ENCODE measurements around the gene P2RY14.
A peak's percentile ranks its signal among the peaks of the same experiment; 100 is the strongest.
"Not testable (repeated sequence)": the region's sequence is repeated elsewhere in the genome, so short reads cannot be mapped to it uniquely, and the experiment has no call there.

Gene P2RY14

DNA sequence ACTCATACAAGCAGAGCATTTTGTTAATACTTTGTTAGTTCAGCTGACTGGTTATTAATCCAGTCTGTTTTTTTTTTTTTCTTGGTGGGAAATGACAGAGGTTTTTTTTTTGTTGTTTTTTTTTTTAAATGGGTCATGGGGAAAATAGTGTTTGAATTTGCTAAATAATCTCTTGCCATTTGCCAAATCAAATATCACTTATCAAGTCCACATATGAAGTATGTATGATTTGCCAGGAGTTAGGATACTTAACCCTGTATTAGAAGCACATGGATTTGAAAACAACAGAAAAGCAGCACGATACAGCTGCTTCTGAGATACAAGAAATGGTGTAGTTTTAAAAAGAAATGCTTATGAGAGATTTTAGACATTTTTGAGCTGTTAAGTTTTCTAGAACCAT, 21.6 kb downstream of the P2RY14 start:
- no peak for DNase-seq

DNA sequence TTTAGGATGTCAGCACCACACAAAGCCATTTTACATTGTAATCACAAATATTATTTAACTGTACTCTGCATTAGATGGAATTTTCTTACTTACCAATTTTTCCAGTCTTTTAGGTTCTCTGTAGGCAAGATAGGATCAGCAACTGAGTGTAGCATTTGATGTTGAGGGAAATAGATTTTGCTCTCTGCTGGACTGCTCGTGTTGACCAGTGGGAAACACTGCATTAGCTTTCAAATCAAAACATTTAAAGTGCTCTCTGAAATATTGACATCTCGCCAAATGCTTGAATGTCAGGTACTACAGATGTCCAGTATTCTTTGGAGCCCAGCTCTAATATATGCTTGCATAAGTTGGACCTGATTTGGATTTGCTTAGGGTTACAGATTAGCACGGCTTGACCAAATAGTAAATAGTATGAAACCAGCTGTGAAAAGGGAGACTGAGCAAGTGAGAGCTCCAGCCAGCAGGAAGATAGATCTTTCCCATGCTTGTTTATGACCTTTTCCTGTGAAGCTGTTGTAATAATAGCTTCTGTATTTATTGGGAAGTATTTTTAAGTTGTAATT, 29.5 kb downstream of the P2RY14 start:
- no peak for DNase-seq

DNA sequence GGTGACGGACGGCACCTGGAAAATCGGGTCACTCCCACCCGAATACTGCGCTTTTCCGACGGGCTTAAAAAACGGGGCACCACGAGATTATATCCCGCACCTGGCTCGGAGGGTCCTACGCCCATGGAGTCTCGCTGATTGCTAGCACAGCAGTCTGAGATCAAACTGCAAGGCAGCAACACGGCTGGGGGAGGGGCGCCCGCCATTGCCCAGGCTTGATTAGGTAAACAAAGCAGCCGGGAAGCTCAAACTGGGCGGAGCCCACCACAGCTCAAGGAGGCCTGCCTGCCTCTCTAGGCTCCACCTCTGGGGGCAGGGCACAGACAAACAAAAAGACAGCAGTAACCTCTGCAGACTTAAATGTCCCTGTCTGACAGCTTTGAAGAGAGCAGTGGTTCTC, 36.3 kb downstream of the P2RY14 start:
- DNase-seq = not testable (repeated sequence)

DNA sequence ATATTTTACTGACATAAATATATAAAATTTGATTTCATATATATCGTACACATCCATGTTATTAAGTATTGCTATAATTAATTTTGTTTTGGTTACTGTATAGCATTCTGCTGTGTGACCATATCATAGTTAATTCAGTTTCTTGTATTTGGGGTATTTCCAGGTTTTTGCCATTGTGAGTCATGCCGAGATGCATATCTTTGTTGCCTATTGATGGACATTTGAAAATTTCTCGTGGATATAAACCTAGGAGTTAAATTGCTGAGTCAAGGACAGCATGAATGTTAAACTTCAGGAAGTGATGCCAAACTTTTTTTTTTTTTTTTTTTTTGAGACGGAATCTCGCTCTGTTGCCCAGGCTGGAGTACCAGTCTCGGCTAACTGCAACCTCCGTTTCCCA, 41.6 kb downstream of the P2RY14 start:
- no peak for DNase-seq

DNA sequence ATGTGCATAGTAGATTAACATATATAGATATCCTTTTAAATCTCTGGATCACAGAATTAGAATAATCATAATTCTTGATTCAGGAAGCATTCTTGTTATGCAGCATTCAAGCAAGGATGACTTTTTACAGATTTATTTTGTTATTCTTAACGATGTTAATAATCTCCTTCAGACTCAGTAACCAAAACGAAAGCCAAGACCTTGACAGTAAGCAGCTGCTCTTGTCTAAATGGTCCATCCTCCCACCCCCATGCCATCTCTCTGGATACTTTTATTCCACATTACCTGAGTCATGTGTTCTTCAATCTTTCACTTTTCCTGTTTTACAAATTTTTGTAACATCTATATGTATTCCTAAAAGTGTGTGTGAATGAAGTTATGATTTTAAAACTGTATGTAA, 42.0 kb downstream of the P2RY14 start:
- no peak for DNase-seq

DNA sequence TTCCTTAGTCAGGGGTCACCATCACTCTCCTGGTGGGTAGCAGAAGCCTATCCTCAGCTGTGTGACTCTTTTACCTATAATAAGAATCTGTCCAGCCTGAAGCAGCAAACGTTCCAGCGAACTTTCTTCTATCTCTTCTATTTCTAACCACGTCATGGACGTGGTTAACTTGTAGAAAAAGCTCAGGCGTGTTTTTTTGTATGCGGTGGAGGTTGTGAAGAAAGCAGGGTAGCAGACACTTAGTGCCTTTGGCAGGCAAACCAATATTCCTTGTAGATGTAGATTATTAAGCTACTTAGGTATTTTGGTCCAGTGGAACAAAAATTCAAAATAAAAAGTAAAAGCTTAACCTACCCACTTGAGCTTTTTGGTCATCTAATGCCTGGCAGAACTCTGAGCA, 43.5 kb downstream of the P2RY14 start:
- no peak for DNase-seq

DNA sequence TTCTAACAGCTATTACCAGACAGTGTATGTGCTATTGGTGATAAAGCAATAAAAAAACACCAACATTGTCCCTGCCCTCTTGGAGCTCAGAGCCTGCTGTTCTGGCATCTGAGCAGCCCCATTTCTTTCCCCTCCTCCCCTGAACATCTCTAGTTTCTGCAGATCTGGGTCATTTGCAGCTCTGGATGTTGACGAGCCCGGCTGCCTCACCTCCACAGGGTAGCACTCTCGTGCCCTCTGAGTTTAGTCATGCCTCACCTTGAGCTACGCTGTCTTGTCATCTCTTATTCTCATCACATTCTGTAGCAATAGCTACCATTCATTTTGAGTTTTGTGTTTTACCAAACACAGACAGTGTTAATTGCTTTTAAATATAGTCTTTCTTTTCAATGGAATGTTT, 45.4 kb downstream of the P2RY14 start:
- no peak for DNase-seq

DNA sequence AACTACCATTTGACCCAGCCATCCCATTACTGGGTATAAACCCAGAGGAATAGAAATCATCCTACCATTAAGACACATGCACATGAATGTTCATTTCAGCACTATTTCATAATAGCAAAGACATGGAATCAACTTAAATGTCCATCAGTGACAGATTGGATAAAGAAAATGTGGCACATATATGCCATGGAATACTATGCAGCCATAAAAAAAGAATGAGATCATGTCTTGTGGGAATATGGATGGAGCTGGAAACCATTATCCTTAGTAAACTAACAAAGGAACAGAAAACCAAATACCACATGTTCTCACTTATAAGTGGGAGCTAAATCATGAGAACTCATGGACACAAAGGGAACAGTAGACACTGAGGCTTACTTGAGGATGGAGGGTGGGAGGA, 45.9 kb downstream of the P2RY14 start:
- not testable (repeated sequence) for DNase-seq

DNA sequence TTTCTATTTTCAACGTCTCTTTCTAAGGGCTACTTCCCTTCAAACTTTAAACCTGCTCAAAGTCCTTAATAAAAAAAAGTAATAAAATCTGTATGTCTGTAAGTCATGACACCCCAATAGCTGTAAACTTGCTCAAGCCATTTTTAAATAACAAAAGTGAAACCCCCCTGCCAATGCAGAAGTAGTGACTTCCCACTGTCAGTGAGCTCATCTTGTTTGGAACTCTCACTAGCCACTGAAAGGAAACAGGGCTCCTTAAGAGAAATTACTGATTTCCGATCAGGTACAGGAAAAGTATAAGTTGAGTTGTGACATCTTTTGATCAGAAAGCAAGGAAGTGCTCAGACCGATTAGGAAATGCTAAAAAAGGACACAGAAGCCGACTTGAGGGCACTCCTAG, 47.7 kb downstream of the P2RY14 start:
- no peak for DNase-seq

DNA sequence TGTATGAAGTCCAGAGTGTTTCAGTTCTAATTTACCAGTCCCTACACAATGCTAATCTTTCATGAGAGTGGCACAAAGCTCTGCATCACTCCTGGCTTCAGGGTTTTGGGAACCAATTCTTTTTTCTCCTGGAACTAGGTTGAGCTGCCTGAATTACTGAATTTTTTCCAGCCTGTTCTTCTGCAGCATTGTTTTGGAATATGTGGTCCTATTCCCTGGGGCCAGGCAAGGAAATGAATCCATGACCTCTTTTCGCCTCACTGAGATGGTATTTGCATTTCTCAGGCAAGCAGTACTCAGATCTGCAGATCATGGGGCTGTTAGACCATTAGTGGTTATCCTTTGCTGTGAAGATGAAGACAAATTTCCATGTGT, 49.7 kb downstream of the P2RY14 start:
- no peak for DNase-seq

DNA sequence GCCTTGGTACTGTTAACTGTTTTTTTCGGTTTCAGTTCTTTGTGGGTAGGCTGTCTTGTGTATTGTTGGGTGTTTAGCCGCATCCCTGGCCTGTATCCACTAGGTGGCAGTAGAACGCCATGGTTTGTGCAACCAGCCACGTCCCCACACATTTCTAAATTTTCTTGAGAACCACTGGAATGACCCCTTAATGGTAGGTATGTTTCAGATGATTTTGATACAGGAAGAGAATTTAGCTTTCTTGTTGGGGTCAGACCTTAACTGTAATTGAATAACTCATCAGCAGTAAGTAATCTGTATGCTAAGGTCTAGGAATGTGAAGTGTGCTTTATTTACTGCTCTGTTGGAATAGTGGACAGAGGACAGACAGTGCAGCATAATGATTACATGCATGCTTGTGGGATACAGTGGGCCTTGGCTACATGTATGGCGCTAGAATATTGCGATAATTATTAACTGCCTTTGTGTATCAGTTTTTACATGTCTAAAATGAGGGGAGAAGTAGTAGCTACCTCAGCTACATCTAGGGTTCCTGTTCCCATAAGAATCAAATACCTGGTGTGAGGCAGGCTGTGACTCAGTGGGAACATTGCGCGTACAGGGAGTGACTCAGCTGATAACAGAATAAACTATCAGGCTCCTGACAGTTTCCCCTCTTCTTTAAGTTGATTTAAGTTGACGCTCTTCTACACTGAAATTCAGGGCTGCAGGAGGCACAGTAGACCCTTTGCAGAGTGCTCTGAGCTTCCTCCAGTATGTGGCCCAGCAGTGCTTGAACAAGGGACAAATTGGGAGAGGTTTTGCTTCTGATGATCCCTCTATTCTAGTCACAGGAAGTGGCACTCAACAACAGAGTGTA, 50.3 kb downstream of the P2RY14 start:
- DNase-seq = peak; percentile 58

DNA sequence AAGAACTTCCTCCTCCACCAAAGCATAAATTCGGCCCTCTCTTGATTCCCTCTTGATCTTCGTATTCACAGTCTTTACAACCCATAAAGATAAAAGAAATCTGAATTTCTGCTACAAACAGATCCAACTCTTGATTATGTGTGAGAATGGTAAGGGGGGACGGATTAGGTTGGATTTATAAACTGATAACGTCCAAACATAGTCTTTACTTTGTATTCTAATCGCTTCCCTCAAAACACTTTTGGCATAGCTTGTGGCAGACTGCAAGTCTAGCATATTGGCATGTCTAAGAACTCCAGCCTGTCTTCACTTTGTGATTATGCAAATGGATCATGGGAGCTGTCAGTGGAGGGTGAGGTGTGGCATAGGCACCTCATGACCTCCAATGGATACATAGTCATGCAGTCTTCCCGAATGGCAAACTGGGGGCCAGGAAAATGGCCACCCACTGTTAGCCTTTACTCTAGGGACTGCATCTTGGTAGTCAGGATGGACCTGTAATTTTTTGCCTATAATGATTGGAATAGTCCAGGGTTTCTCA, 51.0 kb downstream of the P2RY14 start:
- DNase-seq = no peak

DNA sequence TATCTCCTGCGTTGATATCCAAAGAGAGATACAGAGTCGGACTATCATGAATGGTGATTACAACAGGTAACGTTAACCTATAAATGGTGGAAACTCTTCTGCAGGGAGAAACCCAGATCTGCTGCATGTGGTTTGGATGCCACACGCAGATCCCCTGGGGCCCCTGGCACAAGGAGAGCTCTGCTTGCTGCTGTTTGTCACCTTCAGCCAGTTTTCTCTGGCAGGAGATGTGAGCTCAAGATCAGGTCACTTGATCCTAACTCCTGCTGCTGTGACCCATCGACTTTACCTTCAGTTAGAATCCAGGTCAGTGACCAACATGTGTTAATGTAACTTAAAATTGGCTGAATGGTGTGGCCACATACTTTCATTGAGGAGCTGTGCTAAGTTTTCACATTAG, 51.5 kb downstream of the P2RY14 start:
- no peak for DNase-seq

DNA sequence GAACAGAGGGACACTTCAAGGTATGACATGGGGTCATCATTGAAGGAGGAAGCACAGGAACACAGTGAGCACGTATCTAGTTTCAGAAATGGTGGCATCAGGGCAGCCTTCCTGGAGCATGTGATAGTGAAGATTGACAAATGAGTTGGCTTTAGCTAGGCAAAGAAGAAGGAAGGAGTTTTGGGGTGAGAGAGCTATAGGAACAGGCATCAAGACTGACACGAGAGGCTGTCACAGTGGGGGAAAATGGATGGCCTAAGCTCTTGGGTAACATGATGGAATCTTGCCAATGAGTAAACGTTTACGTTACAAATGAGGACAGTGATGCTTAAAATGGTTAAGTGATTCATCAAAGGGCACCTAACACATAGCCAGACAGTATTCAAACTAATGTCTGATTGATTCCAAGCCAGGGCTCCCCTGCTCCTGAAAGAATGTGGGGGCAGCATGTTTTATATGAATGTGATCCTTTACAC, 52.2 kb downstream of the P2RY14 start:
- DNase-seq = no peak

DNA sequence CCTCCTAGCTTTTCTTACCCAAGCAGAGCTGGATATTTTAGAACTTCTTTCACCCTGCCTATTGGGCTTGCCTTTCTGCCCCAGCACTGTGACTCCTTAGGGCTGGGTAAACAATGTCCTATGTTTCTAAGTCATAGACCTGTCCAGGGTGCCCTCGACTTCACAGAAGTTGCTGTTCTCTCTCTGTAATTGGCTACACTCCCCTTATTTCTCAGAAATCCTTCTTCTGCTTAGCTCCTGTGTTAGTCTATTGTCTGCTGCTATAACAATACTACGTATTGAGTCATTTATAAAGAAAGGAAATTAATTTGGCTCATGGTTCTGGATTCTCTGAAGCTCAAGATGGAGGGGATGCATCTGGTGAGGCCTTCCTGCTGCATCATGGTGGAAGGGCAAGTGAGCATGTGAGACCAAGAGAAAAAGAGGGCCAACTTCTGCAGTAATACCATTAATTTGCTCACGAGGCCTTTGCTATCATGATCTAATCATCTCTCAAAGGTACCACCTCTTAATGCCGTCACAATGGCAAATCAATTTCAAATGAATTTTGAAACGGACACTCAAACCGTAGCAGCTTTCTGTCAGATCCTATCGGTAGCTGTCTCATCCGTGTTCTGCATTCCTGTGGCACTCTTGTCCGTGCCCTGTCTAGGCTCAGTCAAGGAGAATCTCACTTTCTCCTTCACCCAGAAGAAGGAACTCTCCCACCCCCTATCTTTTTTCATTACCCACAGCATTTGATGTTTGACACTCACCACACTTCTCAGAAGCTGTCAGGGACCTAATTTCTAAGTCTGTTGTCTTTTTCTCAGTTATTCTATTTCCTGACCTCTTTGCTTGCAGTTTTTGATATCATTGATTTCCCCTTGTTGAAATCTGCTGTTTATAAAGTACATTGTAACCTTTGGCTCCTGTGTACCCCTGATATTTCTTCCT, 53.0 kb downstream of the P2RY14 start:
- no peak for DNase-seq

DNA sequence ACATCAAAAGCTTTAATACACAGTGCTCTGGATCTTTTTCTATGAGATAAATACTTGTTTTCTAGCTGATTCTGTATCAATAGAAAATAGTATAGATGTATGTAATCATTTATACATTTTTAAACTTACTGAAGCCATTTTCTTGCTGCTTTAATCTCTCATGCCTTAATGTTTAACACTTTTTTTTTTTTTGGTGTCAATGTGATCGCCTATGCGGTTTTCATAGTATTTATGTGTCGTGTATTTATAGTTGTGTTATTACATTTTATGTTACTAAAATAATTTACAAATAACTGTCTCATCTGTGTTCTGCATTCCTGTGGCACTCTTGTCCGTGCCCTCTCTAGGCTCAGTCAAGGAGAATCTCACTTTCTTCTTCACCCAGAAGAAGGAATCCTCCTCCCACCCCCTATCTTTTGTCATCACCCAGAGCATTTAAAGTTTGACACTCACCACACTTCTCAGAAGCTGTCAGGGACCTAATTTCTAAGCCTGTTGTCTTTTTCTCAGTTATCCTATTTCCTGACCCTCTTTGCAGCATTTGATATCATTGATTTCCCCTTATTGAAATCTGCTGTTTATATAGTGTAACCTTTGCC, 54.0 kb downstream of the P2RY14 start:
- DNase-seq = no peak

DNA sequence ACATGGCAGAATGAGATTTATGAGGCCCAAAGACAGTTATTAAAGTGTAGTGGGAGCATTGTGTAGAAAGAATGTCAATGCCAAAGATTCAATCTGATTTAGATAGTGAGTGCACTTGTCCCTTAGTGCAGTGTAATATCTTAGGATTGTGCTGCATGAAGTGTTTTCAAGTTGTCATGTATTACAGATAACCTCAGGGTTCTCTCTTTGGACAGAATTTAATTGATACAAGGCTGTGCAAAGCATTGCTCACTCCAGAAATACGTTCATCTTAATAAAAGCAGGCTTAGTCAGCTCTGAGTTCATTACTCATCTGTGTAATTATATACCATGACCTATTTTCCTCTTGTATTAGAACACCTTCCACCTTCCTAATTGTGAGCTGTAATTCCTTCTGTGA, 59.3 kb downstream of the P2RY14 start:
- DNase-seq = no peak

DNA sequence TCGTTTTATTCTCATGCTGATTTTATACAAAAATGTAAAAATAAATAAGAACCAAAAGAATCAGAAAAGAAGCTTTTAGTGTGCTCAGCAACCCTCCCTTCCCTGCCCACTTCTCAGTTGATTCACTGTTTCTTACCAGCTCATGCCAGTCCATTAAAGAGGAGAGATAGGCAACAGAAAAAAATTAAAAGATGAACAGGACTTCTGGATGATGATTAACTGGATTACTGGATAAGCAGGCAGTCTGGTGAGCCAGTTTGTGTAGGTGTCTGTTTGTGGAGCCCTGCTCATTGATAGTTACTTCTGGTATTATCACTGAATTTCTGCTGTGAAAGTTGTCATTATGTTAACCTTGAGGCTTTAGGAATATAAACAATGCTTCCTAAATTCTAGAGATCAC, 60.2 kb downstream of the P2RY14 start:
- DNase-seq = no peak

DNA sequence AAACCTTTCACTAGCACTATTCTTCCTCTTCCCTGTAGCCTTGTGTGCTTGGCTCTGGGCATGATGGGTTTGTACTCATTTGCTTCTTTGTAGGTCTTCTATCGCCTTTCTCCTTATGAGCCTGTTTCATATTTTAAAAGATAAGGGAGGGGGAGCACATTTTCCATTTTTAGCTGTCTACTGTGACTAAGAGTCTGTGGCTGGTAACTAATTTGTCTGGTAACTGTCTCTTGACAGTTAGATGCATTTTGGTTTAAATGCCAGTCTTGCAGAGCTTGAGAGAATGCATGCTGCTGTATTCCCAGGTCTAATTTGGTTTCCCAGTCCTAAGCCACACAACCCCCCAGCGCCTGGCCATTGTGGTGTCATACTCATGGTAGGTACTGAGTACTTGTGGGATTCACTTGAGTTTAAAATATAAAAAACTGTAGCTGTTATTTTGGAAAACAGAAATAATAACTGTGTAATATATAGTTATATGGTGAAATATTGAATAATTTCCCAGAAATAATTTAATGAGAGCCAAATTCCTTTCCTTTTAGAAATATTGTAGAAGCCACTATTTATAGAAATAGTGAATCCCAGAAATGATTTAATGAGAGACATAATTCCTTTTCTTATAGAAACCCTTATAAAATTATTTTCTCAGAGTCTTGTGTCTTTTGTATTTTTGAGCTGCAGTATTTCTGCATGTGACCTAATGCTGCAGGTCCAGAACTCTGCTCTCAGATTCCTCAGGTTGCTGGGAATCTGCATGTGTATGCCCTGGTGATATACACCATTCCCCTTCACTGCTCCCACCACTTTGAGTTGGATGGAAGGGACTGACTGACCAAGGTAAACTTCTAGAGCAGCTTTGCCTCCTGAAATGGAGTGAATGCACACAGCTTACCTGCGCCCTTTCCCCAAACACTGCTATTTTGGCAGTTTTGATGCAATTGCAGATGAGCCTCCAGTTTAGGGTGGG, 61.4 kb downstream of the P2RY14 start:
- no peak for DNase-seq

DNA sequence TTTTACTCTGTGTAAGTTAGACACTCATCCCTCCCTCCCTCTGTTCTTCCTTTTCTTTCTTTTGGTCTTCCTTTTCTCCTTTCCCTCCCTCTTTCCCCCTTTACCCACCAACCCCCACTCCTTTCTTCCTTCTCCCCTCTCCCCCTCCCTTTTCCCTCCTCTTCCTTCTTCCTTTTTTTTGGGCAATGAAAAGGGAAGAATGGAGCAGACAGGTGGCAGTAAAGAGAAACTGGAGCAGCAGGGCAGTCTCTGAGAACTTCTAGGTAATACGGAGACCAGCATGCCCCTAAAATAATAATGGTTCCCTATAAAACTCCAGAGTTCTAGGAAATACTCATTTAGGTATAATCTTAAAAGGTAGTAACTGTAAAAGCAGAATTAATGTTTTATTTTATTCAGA, 63.9 kb downstream of the P2RY14 start:
- no peak for DNase-seq

DNA sequence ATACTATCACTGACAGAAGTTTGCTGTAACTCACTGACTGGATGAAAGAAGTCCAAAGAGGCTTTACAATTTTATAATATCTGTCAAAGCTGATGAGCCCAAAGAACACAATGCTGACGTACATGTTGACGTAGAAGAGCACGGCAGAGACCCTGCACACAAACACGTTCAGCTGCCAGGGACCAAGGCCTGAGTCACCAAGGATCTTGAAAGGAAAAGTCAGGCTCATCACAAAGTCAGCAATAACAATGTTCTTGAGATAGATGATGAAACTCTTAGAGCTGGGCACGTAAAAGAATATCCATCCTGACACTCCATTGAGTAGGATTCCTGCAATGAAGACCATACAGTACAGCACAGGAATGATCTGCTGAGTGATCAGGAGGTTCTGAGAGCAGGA, 64.5 kb downstream of the P2RY14 start:
- DNase-seq = no peak

DNA sequence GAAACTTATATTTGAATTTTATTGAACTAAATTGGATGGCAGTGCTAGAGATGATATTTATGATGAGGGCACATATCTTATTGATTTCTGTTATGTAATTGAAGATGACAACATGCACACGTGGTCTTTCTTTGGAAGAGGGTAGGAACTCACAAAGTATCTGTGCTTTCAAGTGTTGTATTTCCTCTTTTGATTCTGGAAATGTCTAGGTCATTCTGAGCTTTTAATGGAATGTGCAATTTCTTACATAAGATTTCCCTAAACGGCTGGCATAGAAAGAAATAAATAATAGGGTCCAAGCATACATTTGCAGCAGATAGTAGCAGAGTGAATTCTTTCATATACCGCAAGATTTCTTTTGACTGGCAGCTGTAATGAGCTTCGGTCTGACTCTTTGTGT, 65.2 kb downstream of the P2RY14 start:
- no peak for DNase-seq
